A673 (cell line): ENCODE measurements around the gene MAD2L2. TPM values are rescaled to one million over a fixed set of nuclear protein-coding genes. Genes with fewer than 3 reads are reported as not detected.
A peak's percentile ranks its signal among the peaks of the same experiment; 100 is the strongest.

Experiments used
- BruUV-seq: library from RNA; stranded (reverse); fragments of 400-500 nt; replicated peaks from 2 replicates; lab custom pipeline; 2021; lab: Mats Ljungman, UMichigan
- CTCF ChIA-PET: fragments of 300-600 bp; sonication (Branson Sonifier 250); formaldehyde crosslinking; loops from one replicate; lab custom pipeline; 2022; ENCODE audit warnings: antibody characterized with exemption; lab: Charles Lee
- POLR2A ChIA-PET: fragments of 300-600 bp; sonication (Branson Sonifier 250); formaldehyde crosslinking; loops from one replicate; lab custom pipeline; 2022; ENCODE audit warnings: antibody characterized with exemption; ENCODE audit not compliant: low non-redundant PET; lab: Charles Lee
- DNase-seq: peaks from one replicate; pipeline ENCODE4 v3.0.0-alpha.2; 2015; ENCODE audit warnings: low spot score
- H3K27ac ChIP-seq: fragments of 200-600 bp; sonication (generic); 2 replicates; pipeline ENCODE4 v1.5.1; 2016; ENCODE audit warnings: mixed run types, low read depth, mild to moderate bottlenecking, mixed read lengths, antibody characterized with exemption, low read length; ENCODE audit not compliant: poor library complexity, severe bottlenecking
- H3K27me3 ChIP-seq: fragments of 200-600 bp; sonication (generic); replicated peaks from 2 replicates; pipeline ENCODE4 v1.6.1; 2017; ENCODE audit warnings: mixed run types, low read depth, mild to moderate bottlenecking, mixed read lengths, antibody characterized with exemption, low read length; ENCODE audit not compliant: insufficient read depth, poor library complexity
- H3K36me3 ChIP-seq: fragments of 200-600 bp; sonication (generic); 2 replicates; pipeline ENCODE4 v1.6.1; 2016; ENCODE audit warnings: mixed run types, mild to moderate bottlenecking, mixed read lengths, antibody characterized with exemption, low read length; ENCODE audit not compliant: insufficient read depth, poor library complexity, severe bottlenecking
- H3K4me1 ChIP-seq: fragments of 200-600 bp; sonication (generic); 2 replicates; pipeline ENCODE4 v1.6.1; 2017; ENCODE audit warnings: mixed run types, mild to moderate bottlenecking, mixed read lengths, antibody characterized with exemption, low read length; ENCODE audit not compliant: insufficient read depth, poor library complexity, severe bottlenecking
- H3K4me3 ChIP-seq: fragments of 200-600 bp; sonication (generic); 2 replicates; pipeline ENCODE4 v1.5.1; 2016; ENCODE audit warnings: low read depth, mixed run types, mild to moderate bottlenecking, mixed read lengths, low read length; ENCODE audit not compliant: poor library complexity, severe bottlenecking
- H3K9me3 ChIP-seq: fragments of 200-600 bp; sonication (generic); 2 replicates; pipeline ENCODE4 v1.6.1; 2016; ENCODE audit warnings: mixed run types, low read depth, mild to moderate bottlenecking, mixed read lengths, antibody characterized with exemption, low read length; ENCODE audit not compliant: poor library complexity, severe bottlenecking
- EZH2 ChIP-seq: fragments of 200-600 bp; sonication (generic); IDR thresholded peaks from 2 replicates; pipeline ENCODE4 v1.6.1; 2017; ENCODE audit warnings: borderline replicate concordance, low read depth, mild to moderate bottlenecking, mixed read lengths, antibody characterized with exemption, low read length; ENCODE audit not compliant: poor library complexity, severe bottlenecking
- intact Hi-C: fragments of 100-400 bp; cut with micrococcal nuclease; formaldehyde crosslinking; loops from one replicate; pipeline ENCODE4 v1.10.0; 2022; ENCODE audit not compliant: unreplicated experiment
- total RNA-seq: library from RNA; stranded (reverse); gene quantifications from 2 replicates; pipeline ENCODE4 v1.2.3, GENCODE V29; 2021
- TF ChIP-seq, protein P1 (sequence below): fragments of 300-800, 200-600 bp; sonication (generic); conservative IDR thresholded peaks from 2 replicates; pipeline ENCODE4 v1.5.1; 2017; ENCODE audit warnings: low read depth, mild to moderate bottlenecking, antibody characterized with exemption, low read length, moderate library complexity, mixed read lengths

Gene MAD2L2
- total RNA-seq, 1 experiment from 2014 or later, result 134 TPM

DNA sequence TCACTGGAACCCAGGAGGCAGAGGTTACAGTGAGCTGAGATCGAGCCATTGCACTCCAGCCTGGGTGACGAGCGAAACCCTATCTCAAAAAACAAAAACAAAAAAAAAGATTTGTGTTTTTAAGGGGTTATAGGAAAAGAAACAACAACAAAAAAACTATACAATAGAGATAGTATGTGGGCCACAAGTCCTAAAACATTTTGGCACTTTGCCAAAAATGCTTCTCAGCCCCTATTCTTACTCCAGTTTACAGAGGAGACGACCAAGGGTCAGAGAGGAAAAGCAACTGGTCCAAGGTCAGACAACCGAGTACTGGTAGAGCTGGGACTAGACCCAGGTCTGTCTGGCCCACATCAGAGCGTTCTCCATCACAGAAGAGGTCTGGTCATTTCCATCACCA lies 23.3 kb downstream of the MAD2L2 start:
- Histone ChIP-seq H3K27me3 (no peaks in the 10 kb centered on the region), H3K4me1 (peaks cover 8% of the 10 kb centered on the region), H3K36me3 (peaks cover 15% of the 10 kb centered on the region), H3K4me3 (no peak overlapping the region), H3K9me3 (no peaks in the 10 kb centered on the region), H3K27ac (no peak overlapping the region)
- no TSS peak for BruUV-seq
- no peak for TF ChIP-seq EZH2
- TF ChIP-seq, protein P1, sequence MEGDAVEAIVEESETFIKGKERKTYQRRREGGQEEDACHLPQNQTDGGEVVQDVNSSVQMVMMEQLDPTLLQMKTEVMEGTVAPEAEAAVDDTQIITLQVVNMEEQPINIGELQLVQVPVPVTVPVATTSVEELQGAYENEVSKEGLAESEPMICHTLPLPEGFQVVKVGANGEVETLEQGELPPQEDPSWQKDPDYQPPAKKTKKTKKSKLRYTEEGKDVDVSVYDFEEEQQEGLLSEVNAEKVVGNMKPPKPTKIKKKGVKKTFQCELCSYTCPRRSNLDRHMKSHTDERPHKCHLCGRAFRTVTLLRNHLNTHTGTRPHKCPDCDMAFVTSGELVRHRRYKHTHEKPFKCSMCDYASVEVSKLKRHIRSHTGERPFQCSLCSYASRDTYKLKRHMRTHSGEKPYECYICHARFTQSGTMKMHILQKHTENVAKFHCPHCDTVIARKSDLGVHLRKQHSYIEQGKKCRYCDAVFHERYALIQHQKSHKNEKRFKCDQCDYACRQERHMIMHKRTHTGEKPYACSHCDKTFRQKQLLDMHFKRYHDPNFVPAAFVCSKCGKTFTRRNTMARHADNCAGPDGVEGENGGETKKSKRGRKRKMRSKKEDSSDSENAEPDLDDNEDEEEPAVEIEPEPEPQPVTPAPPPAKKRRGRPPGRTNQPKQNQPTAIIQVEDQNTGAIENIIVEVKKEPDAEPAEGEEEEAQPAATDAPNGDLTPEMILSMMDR, result no peak
- DNase-seq, result no peak
- CTCF ChIA-PET, result no interaction called here
- intact Hi-C loops, result no loop called here
- POLR2A ChIA-PET, result no interaction called here

DNA sequence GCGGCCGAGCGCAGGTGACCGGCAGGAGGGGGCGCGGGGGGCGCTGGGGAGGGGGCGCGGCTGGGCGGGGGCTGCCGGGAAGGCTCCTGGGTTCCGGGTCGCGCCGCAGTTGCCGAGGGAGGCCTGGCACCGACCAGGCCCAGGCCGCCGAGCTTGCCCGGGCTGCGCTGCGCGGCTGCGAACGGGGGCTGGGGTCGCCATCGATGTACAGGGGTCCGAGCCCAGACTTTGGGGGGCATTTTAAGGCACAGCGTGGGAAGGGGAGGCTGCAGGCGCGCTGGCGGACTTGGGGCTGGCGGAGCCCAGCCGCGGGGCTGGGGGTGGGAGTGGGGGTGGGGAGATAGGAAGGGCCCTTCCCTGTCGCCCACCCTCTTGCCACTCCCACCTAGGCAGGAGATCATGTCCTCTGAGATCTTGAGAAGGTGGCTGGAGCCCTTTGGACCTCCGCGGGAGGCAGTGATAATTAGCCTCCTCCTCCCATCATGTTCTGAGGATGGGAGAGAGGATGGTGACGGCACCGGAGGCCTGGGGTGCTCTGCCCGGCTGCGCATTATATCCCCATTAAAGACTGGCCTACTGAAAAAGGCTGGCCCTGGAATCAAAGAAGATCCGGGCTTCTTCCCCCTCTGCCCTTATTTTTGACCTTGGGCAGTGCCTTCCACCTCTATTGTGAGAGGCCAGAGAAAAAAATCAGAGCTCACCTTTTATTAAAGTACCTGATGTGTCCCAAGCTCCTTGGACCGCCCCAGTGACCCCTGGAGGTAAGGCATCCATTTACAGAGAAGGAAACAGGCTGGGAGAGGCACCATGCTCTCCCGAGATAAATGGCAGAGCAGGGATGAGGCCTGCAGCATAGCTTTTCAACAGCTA lies 25.8 kb downstream of the MAD2L2 start:
- Histone ChIP-seq H3K36me3 (peaks cover 15% of the 10 kb centered on the region), H3K27me3 (no peaks in the 10 kb centered on the region), H3K27ac (no peak overlapping the region), H3K4me1 (peaks cover 14% of the 10 kb centered on the region), H3K9me3 (no peaks in the 10 kb centered on the region), H3K4me3 (peak overlapping the region; percentile 64)
- no peak for DNase-seq
- no TSS peak for BruUV-seq
- TF ChIP-seq, protein P1, result no peak
- TF ChIP-seq EZH2, result no peak
- POLR2A ChIA-PET, result interaction anchor here (0.6 kb wide), 1 partner anchor 176 kb away, joined by 3 read pairs; the partner anchor contains the start of gene DISP3
- intact Hi-C loops, result no loop called here
- CTCF ChIA-PET, result interaction anchor here (0.7 kb wide), 2 partner anchors 10 to 56 kb away, joined by 4 read pairs; no protein-coding TSS in a partner anchor

DNA sequence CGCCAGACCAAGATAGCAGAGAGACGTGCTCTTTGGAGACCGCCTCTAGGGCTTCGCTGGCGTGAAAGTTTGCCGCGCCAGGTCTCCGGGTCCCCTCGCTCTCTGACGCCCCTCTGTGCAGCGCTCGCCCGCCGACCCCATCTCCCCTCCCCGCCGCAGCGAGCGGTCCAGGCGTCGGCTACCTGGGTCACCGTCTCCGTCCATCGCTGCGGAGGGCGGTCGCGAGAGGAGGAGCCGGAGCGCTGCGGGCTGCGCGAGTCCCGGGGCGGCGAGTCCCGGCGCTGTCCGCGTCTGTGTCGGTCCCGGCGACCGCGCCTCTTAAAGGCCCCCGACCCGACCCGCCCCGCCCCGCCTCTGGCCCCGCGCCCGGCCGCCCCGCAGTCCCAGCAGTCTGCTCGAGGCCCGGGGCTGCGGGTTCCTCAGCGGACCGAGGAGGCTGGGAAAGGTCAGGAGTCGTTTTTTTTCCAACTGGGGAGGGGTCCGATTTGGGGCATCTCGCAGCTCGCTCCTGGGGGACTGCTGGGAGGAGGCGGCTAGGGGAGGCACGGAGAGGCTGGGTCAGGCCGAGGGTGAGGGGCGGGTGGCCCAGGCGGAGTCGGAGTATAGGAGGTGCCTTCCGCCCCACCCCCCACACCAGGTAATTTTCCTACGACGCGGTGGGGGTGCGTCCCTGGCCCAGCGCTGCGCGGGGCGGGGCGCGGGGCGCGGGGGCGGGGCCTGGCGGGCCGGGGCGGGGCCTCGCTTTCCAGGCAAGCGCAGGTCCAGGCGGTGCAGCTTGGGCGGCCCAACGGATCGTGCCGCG lies 26.6 kb downstream of the MAD2L2 start, which contains the start of the genes FBXO2 and FBXO44:
FBXO2 (minus strand) TSS at position 293 of the 802 bp plus-strand sequence; CDS start at position 204, 89 bp downstream.
FBXO44 (plus strand) TSS at position 741 of the 802 bp plus-strand sequence. CDS start 959 bp downstream, outside the sequence.
- CTCF ChIA-PET, result interaction anchor here (0.7 kb wide), 1 partner anchor 9 kb away, joined by 4 read pairs; no protein-coding TSS in a partner anchor
- intact Hi-C loops, result no loop called here
- POLR2A ChIA-PET, result interaction anchor here (0.6 kb wide), 2 partner anchors 11 to 175 kb away, joined by 3 read pairs; partner anchors contain the start of gene DISP3
- BruUV-seq, result no TSS peak
- Histone ChIP-seq H3K27ac (no peak within 1 kb of the TSS), H3K4me1 (peaks cover 22% of the 10 kb centered on the region), H3K27me3 (no peaks in the 10 kb centered on the region), H3K9me3 (no peaks in the 10 kb centered on the region), H3K36me3 (peaks cover 13% of the 10 kb centered on the region), H3K4me3 (peak within 1 kb of the TSS; percentile 64)
- TF ChIP-seq, protein P1, result no peak
- TF ChIP-seq EZH2, result no peak
- DNase-seq, result no peak
